Motor neuron (in vitro differentiated cells): ENCODE results near the gene CACNA1E. TPM values are rescaled to one million over a fixed set of nuclear protein-coding genes. Genes with fewer than 3 reads are reported as not detected.
A peak's percentile ranks its signal among the peaks of the same experiment; 100 is the strongest.

ENCODE experiments used
- ATAC-seq, 8 experiments: fragments of 200-7000 bp; cut with Tn5 transposase; replicated peaks in 6 of 8; 2 replicates each; pipeline ENCODE4 v1.8.0; 2021; ENCODE audit warnings: mild to moderate bottlenecking in 8 of 8, moderate library complexity in 8 of 8
- H3K27ac ChIP-seq, 2 donors: fragments of 250-450 bp; sonication (Bioruptor Pico); 2 replicates each; pipeline ENCODE4 v1.9.0; 2021; ENCODE audit warnings: antibody characterized with exemption in 2 of 2, mild to moderate bottlenecking in 2 of 2, moderate library complexity in 1 of 2
- H3K4me1 ChIP-seq, 2 donors: fragments of 250-450 bp; sonication (Bioruptor Pico); replicated peaks in 1 of 2; 2 replicates each; pipeline ENCODE4 v1.6.1; 2021; ENCODE audit warnings: antibody characterized with exemption in 2 of 2, mild to moderate bottlenecking in 2 of 2, moderate library complexity in 1 of 2
- H3K4me3 ChIP-seq, 5 donors: fragments of 250-450 bp; sonication (Bioruptor Pico); 2 replicates each; pipeline ENCODE4 v1.9.0; 2021; ENCODE audit warnings: antibody characterized with exemption in 5 of 5, mild to moderate bottlenecking in 5 of 5, moderate library complexity in 4 of 5
- WGBS, 10 experiments: fragments of 450-650 bp; shearing (Covaris generic); methylation state at CpG; one replicate each; pipeline ENCODE4 v1.0.0; 2022; 5-methylcytosine and 5-hydroxymethylcytosine counted together
- in situ Hi-C, 9 experiments: fragments of 400-800 bp; cut with MboI; loops; one replicate each; pipeline ENCODE4 v1.15.0; 2021; ENCODE audit warnings: low sequenced_read_pairs in 9 of 9, low pct_unique_long_range_greater_than_20kb in 2 of 9; ENCODE audit not compliant: unreplicated experiment in 9 of 9
- total RNA-seq, 8 experiments: library from RNA; unstranded; fragments of 300-600 nt; gene quantifications; 2 replicates each; pipeline versions ENCODE4 v1.2.3 to v1.2.4, GENCODE V29; 2022

CACNA1E gene
- total RNA-seq, 8 experiments from 2014 or later = 0.10 to 19.4 (median 6.8) TPM

DNA sequence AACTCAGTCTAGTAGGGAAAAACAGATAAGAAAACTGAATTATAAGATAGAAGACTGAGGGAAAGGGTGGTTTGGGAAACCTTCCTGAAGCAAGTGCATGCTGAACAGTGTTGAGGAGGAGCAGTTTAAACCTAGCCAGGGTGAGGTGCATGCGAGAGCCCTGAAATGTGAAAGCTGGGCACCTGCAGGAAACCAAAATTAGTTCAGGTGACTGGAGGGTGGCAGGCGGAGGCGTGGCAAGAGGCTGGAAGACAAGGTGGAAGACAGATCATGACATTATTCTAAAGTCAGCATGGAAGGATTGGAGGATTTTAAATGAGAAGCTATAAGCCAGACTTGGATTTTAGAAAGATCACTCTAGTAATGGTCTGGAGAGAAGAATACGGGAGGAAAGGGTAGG is 75.1 kb downstream of the CACNA1E start:
- H3K4me1 ChIP-seq = no peaks in the 10 kb centered on the region
- H3K4me3 ChIP-seq = no peak overlapping the region
- 20 to 97% (median 80%) methylated on average over 1 to 4 of the region's 4 CpGs; no CpG with 5 or more reads in 1 of the 10 experiments for WGBS, 10 experiments
- ATAC-seq = no peak
- in situ Hi-C loops = no loop called here
- no peak overlapping the region for H3K27ac ChIP-seq

DNA sequence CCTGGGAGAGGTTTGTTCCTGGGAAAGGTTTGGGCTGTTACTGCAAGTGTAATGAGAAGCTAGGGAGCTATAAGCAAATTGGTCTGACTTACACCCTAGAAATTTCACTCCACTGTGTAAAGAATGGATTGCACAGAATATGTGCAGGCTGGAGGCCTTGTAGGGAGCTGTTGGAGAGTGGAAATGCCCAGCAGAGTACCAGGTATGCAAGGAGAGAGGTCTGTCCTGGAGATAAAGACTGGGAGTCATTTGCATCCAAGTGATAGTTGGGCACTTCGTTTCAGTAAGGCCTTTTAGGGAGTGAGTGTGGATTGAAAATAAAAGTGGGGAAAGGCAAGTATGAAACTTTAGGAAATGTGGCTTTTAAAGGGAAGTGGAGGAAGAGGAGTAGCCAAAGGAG is 75.8 kb downstream of the CACNA1E start:
- Histone ChIP-seq H3K4me3 (no peak overlapping the region), H3K4me1 (no peaks in the 10 kb centered on the region), H3K27ac (no peak overlapping the region)
- in situ Hi-C loops = no loop called here
- 0 to 13% (median 0%) methylated on average over 1 of the region's 1 CpG; no CpG with 5 or more reads in 2 of the 10 experiments for WGBS, 10 experiments
- no peak for ATAC-seq

DNA sequence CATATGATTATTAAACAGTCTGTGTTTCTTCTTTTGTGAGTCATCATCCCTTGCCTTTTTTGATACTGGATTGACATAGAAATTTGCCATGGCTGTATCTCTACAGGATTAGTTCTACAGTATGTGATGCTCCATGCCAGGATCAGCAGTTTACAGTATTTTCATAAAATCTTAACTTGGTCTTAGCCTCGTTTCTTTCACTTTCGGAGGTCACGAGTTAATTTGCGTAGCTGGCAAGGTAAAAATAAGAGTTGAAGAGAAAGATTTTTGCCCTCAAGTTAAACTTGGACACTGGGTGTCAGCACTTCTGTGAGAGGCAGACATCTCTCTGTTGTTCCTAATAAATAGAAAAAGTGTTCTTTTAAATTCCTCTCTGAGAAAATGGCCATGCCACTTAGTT is 79.1 kb downstream of the CACNA1E start:
- no peak overlapping the region for H3K4me3 ChIP-seq
- in situ Hi-C loops = no loop called here
- ATAC-seq = no peak
- no peak overlapping the region for H3K27ac ChIP-seq
- WGBS, 10 experiments = 18 to 92% (median 83%) methylated on average over 1 to 4 of the region's 4 CpGs; no CpG with 5 or more reads in 3 of the 10 experiments
- H3K4me1 ChIP-seq = no peaks in the 10 kb centered on the region

DNA sequence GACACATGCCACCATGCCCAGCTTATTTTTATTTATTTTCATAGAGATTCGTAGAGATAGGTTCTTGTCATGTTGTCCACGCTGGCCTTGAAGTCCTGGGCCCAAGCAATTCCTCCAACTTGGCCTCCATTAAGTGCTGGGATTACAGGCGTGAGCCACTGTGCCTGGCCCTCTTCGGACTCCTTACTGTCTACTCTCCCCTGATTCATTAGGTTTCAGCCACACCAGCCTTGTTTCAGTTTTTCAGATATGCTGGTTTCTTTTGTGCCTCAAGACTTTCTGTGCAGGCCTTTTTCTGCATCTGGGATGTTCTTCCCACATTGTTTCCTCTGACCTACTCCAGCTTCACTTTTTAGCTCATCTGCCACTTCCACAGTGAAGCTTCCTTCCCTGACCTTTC is 85.4 kb downstream of the CACNA1E start:
- no peak for ATAC-seq
- WGBS, 10 experiments = 0 to 81% (median 42%) methylated on average over 1 to 4 of the region's 4 CpGs; no CpG with 5 or more reads in 2 of the 10 experiments
- no peak overlapping the region for H3K4me3 ChIP-seq
- in situ Hi-C loops = no loop called here
- no peak overlapping the region for H3K27ac ChIP-seq
- no peaks in the 10 kb centered on the region for H3K4me1 ChIP-seq

DNA sequence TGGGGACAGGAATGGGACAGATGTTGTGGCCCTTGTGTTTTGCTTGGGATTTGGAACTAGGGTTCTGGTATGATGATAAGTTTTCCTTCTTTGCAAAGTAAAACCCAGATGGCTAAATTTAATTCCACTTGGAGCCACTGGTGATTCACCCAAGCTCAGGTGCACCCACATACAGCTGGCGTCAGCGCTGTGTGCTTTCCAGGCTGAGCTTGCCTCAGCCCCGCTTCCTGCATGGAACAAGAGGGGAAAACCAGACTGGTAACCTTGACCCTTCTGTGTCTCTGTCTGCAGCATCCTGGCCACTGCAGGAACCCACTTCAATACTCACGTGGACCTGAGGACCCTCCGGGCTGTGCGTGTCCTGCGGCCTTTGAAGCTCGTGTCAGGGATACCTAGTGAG is 94.2 kb downstream of the CACNA1E start:
- 85 to 93% (median 85%) methylated on average over 7 to 8 of the region's 8 CpGs; no CpG with 5 or more reads in 6 of the 10 experiments for WGBS, 10 experiments
- Histone ChIP-seq H3K27ac (no peak overlapping the region), H3K4me1 (no peaks in the 10 kb centered on the region), H3K4me3 (no peak overlapping the region)
- in situ Hi-C loops = loop anchor here in 1 of 9 experiments (25.0 kb wide), 1 partner anchor 110 kb away; no protein-coding TSS in a partner anchor
- no peak for ATAC-seq

DNA sequence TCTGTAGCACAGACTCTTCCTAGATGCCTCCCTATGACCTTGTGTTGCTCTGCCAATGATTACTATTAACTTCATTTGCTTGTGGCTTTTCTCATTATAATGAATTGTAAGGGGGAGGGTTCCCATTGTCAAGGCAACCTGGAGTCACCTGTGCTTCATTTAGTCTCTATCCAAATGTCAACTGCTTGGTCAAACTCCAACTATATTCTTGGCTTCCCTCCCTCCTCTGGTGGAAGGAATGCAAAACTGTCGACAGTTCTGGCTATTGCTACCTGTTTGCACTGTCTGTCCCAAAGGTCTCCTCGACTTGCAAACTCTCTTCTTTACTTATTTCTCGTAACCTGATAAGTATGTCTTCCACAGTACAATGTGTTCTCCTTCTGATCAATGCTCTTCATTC is 100.3 kb downstream of the CACNA1E start:
- WGBS, 10 experiments = 0 to 83% (median 40%) methylated on average over 1 to 3 of the region's 3 CpGs; no CpG with 5 or more reads in 2 of the 10 experiments
- Histone ChIP-seq H3K27ac (no peak overlapping the region), H3K4me1 (no peaks in the 10 kb centered on the region), H3K4me3 (no peak overlapping the region)
- in situ Hi-C loops = loop anchor here in 1 of 9 experiments (25.0 kb wide), 1 partner anchor 104 kb away; no protein-coding TSS in a partner anchor
- no peak for ATAC-seq

DNA sequence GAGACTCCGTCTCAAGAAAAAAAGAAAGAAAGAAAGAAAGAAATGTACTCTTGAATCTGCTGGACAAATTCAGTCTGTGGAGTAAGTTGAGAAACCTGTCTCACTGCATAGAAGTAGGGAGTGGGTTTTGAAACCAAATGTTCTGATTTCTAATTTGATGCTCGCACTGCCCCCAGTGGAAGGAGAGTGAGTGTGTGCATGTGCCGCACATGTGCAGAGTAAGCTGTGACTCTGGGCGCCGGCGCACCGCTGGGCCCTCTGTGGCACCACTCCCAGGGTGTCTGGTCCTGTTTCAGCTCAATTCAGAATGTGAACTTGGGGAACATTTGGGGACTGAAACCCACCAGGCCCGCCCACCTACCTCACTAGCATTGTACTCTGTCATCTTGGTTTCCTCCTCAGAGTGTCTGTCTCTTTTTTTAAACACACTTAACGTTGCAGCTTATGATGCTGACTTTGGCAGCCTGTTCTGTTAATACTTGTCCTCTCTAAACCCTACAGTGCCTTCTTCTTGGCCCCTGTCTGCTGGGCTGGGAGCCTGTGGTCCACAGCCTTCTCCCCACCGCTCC is 104.6 kb downstream of the CACNA1E start:
- peaks cover 4 to 15% of the 10 kb centered on the region in 2 donors for H3K4me1 ChIP-seq
- in situ Hi-C loops = loop anchor here in 1 of 9 experiments (25.0 kb wide), 1 partner anchor 99 kb away; no protein-coding TSS in a partner anchor
- no peak overlapping the region for H3K4me3 ChIP-seq
- WGBS, 10 experiments = 6 to 96% (median 92%) methylated on average over 2 to 10 of the region's 10 CpGs; no CpG with 5 or more reads in 3 of the 10 experiments
- ATAC-seq = peak in 3 of 8 experiments; percentile 65 to 88 (median 85)
- no peak overlapping the region for H3K27ac ChIP-seq

DNA sequence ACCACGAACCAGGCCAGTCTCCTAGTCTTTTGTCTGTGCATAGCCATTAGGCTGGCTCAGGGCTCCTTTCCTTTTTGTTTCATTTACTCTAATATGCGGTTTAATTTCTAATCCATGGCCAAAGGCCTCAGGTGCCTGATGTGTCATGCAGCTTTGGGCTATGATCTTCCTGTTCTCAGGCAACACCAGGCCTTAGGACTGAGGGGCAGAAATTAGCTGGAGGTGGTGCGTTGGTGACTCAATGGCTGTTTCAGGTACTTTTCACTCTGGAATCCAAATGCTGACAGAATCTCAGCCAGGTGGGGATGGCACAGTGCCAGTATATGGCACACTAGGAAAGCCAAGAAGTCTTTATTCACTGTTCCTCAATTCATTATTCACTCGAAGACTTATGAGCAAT is 105.3 kb downstream of the CACNA1E start:
- no peak for ATAC-seq
- H3K27ac ChIP-seq = no peak overlapping the region
- no peak overlapping the region for H3K4me3 ChIP-seq
- 7 to 92% (median 81%) methylated on average over 2 to 4 of the region's 4 CpGs; no CpG with 5 or more reads in 3 of the 10 experiments for whole genome bisulfite sequencing, 10 experiments
- in situ Hi-C loops = loop anchor here in 1 of 9 experiments (25.0 kb wide), 1 partner anchor 99 kb away; no protein-coding TSS in a partner anchor
- peaks cover 4 to 15% of the 10 kb centered on the region in 2 donors for H3K4me1 ChIP-seq

DNA sequence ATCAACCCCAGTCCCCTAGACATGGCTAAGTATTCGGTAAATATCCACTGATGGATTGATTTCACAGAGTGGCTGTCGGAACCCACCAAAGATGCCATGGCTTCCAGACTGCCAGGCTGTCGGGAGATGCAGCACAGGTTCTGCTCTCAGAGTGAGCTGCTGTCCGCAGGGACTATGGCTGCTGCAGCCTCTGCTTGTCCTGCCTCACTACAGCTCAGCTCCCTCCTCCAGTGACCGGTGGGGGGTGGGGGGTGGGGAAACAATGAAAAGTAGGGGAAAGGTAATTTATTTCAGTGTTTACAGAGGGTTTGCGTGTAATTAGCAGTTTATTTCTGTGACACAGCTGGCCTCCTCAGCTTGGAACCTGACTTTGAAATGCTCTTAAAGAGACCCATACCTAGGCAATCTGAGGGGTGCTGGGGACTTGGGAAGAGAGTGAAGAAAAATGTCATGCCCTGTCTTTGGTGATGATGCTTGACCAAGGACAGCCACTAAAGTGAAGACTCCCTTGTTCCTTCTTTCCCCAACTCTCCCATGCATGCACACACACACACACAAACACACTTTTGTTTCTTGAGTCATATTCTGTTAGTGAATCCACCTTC is 109.0 kb downstream of the CACNA1E start:
- Histone ChIP-seq H3K27ac (no peak overlapping the region), H3K4me1 (peaks cover 4 to 15% of the 10 kb centered on the region in 2 donors), H3K4me3 (no peak overlapping the region)
- peak in 1 of 8 experiments; percentile 64 for ATAC-seq
- 40 to 56% (median 50%) methylated on average over 1 to 6 of the region's 6 CpGs; no CpG with 5 or more reads in 4 of the 10 experiments for WGBS, 10 experiments
- in situ Hi-C loops = loop anchor here in 1 of 9 experiments (25.0 kb wide), 1 partner anchor 95 kb away; no protein-coding TSS in a partner anchor

DNA sequence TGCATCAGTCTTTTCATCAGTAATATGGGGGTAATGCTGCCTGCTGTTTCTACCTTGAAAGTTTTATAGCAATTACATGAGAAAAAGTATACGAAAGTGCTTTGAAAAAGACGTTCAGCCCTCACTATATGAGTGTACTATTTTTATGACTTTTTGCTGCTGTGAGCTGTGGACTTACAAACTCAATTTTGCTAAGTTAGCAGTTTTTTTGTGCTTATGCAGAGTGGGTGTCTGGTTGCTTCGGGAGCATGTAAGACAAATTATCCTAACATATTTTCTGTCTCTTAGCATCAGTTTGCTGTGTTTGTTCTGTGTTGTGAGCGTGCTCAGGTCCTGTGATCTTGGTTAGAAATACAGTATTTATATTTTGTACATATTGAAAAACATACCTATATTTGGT is 109.7 kb downstream of the CACNA1E start:
- peaks cover 4 to 15% of the 10 kb centered on the region in 2 donors for H3K4me1 ChIP-seq
- no peak for ATAC-seq
- in situ Hi-C loops = loop anchor here in 1 of 9 experiments (25.0 kb wide), 1 partner anchor 94 kb away; no protein-coding TSS in a partner anchor
- H3K4me3 ChIP-seq = no peak overlapping the region
- no peak overlapping the region for H3K27ac ChIP-seq
- WGBS, 10 experiments = 0 to 88% (median 67%) methylated on average over 1 to 4 of the region's 4 CpGs

DNA sequence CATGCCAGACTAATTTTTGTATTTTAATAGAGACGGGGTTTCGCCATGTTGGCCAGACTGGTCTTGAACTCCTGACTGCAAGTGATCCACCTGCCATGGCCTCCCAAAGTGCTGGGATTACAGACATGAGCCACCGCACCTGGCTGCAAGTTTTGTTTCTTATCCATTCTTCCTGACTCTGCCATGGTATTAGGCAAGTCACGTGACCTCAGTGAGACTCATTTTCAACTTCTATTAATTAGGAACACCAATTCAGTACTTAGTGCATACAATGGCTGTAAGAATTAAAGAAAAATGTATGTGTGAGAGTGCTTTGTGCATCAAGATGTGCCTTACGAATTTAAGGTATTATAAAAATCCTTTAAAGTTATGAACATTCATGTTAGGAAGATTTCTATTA is 111.2 kb downstream of the CACNA1E start:
- H3K27ac ChIP-seq = no peak overlapping the region
- in situ Hi-C loops = loop anchor here in 1 of 9 experiments (25.0 kb wide), 1 partner anchor 93 kb away; no protein-coding TSS in a partner anchor
- WGBS, 10 experiments = 0 to 96% (median 84%) methylated on average over 1 to 4 of the region's 5 CpGs; no CpG with 5 or more reads in 3 of the 10 experiments

DNA sequence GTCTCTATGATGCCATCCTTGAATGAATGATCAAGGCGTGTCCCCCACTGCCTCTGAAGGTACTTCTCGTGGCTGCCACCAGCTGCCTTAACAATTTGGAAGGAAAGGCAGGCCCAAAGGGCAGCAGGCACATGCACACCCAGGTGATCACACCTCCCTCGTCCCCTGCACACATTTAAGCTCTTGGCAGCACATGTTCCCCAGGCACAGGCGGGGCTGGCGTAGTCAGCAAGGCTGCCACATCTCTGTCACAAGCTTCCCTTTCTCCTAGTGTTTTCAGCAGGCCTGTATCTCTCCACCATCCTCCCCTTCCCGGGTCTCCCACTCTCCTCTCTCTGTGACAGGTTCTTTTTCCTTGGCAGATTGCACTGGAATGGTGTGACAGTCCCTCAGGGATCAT is 111.9 kb downstream of the CACNA1E start:
- H3K4me3 ChIP-seq = no peak overlapping the region
- ATAC-seq = no peak
- WGBS, 10 experiments = 0 to 87% (median 65%) methylated on average over 1 to 6 of the region's 6 CpGs; no CpG with 5 or more reads in 4 of the 10 experiments
- peaks cover 4 to 15% of the 10 kb centered on the region in 2 donors for H3K4me1 ChIP-seq
- no peak overlapping the region for H3K27ac ChIP-seq
- in situ Hi-C loops = loop anchor here in 1 of 9 experiments (25.0 kb wide), 1 partner anchor 92 kb away; no protein-coding TSS in a partner anchor

More for the DNA sequence above, 111.2 kb downstream of the CACNA1E start:
- Histone ChIP-seq H3K4me1 (peaks cover 4 to 15% of the 10 kb centered on the region in 2 donors), H3K4me3 (no peak overlapping the region)
- ATAC-seq = no peak
